Gastroesophageal sphincter (tissue), 4 donors: Measurements from ENCODE around the gene PLCB1. TPM values are rescaled to one million over a fixed set of nuclear protein-coding genes. Genes with fewer than 3 reads are reported as not detected.

Experiments
- ATAC-seq: fragments of 150-250 bp; one replicate; pipeline ENCODE4 v1.9.1; 2016; ENCODE audit warnings: mild to moderate bottlenecking, moderate library complexity
- H3K27ac ChIP-seq, 4 donors: fragments of 200-600 bp; sonication (generic) in 3 of 4; 1 replicate in 3 of 4; 2 replicates in 1 of 4; pipeline ENCODE4 v1.5.1; 2016 to 2019
- H3K27me3 ChIP-seq: fragments of 200-600 bp; sonication (generic); one replicate; pipeline ENCODE4 v1.5.1; 2019
- H3K36me3 ChIP-seq, 2 donors: fragments of 200-600 bp; sonication (generic); one replicate each; pipeline ENCODE4 v1.5.1; 2019; ENCODE audit warnings: control low read depth in 1 of 2
- H3K4me1 ChIP-seq, 3 donors: fragments of 200-600 bp; sonication (generic); 1 replicate in 2 of 3; 2 replicates in 1 of 3; pipeline ENCODE4 v1.5.1; 2016 to 2019; ENCODE audit warnings: control low read depth in 2 of 3
- H3K4me3 ChIP-seq, 2 donors: fragments of 200-600 bp; sonication (generic); one replicate each; pipeline ENCODE4 v1.5.1; 2019; ENCODE audit warnings: mild to moderate bottlenecking in 1 of 2, moderate library complexity in 1 of 2
- H3K9me3 ChIP-seq, 3 donors: fragments of 200-600 bp; sonication (generic); one replicate each; pipeline ENCODE4 v1.5.1; 2017 to 2019; ENCODE audit warnings: control low read depth in 2 of 3
- EP300 ChIP-seq: sonication (generic); formaldehyde crosslinking; IDR thresholded peaks from one replicate; pipeline ENCODE4 v1.6.1; 2017; ENCODE audit warnings: antibody characterized with exemption, mild to moderate bottlenecking
- POLR2A ChIP-seq, 2 donors: fragments of 450-650 bp; IDR thresholded peaks; one replicate each; pipeline ENCODE4 v1.6.1; 2017; ENCODE audit warnings: antibody characterized with exemption in 2 of 2, mild to moderate bottlenecking in 2 of 2, moderate library complexity in 1 of 2
- POLR2AphosphoS5 ChIP-seq: sonication (generic); formaldehyde crosslinking; IDR thresholded peaks from one replicate; pipeline ENCODE4 v1.6.1; 2017; ENCODE audit warnings: antibody characterized with exemption
- WGBS, 2 donors: methylation state at CpG; one replicate each; pipeline ENCODE4 v1.1.5; 2018; ENCODE audit warnings: low coverage in 1 of 2; 5-methylcytosine and 5-hydroxymethylcytosine counted together
- total RNA-seq, 4 donors: library from RNA; depleted of rRNA; stranded (reverse); fragments of >200 nt; gene quantifications; one replicate each; pipeline ENCODE4 v1.1.0, GENCODE V29; 2016
- TF ChIP-seq, protein P1 (sequence below), 4 experiments: fragments of 200-600 bp in 2 of 4; fragments of 450-650 bp in 2 of 4; sonication (generic) in 1 of 4; IDR thresholded peaks; one replicate each; pipeline ENCODE4 v1.5.1; 2017 to 2019; ENCODE audit warnings: antibody characterized with exemption in 4 of 4, mild to moderate bottlenecking in 2 of 4, moderate library complexity in 2 of 4

PLCB1 gene
- total RNA-seq, 4 donors from 2014 or later, result 60.8 to 104 (median 69.0) TPM

DNA sequence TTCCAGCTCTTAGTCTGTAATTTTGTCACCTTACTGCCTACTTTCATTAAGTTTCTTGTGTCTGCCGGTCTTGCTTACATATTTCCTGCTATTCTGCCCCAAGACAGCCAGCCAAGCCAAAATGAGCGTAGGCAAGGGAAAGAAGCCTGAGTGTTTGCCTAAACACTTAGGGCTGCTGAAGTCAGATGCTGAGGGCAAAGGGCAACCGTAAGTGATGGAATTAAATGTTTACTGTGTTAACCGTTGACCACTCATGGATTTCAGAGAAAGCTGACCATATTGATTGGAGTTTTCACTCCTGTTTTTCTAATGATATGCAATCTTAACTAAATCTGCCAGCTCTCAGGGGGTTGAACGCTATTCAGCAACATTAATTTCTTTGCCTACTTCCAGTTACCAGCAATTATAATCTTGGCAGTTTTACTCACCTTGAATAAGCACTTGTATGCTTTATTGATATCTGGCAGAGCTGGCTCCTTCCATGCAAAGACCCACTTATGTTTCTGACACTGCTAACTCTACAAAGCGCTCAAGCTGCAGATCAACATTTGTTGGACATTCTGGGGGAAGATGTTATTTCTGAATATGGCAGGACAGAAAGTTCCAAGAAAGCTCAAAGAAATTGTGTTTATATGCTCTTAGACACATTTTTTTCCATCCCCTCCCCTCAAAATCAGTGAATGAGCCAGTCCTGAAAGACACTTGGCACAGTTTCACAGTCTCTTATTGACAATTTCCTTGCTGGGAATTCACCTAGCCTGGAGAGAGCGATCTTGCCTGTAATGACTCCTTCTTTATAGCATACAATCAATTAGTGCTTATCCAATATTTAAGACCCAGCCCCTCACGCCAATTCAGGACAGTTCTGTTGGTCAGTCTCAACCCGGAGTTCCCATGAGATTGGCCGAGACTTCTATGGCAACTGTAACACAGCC, 183.8 kb downstream of the PLCB1 start:
- no peak for ATAC-seq
- TF ChIP-seq, protein P1, sequence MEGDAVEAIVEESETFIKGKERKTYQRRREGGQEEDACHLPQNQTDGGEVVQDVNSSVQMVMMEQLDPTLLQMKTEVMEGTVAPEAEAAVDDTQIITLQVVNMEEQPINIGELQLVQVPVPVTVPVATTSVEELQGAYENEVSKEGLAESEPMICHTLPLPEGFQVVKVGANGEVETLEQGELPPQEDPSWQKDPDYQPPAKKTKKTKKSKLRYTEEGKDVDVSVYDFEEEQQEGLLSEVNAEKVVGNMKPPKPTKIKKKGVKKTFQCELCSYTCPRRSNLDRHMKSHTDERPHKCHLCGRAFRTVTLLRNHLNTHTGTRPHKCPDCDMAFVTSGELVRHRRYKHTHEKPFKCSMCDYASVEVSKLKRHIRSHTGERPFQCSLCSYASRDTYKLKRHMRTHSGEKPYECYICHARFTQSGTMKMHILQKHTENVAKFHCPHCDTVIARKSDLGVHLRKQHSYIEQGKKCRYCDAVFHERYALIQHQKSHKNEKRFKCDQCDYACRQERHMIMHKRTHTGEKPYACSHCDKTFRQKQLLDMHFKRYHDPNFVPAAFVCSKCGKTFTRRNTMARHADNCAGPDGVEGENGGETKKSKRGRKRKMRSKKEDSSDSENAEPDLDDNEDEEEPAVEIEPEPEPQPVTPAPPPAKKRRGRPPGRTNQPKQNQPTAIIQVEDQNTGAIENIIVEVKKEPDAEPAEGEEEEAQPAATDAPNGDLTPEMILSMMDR (IDR thresholded peaks at IDR 0.05), result no peak
- TF ChIP-seq EP300 (no peak), POLR2AphosphoS5 (no peak), POLR2A (IDR thresholded peaks at IDR 0.05) (no peak)
- Histone ChIP-seq H3K4me3 (no peak overlapping the region), H3K4me1 (peaks cover 0 to 39% (median 2%) of the 10 kb centered on the region in 3 donors), H3K9me3 (no peaks in the 10 kb centered on the region), H3K36me3 (no peaks in the 10 kb centered on the region), H3K27ac (no peak overlapping the region), H3K27me3 (no peaks in the 10 kb centered on the region)
- WGBS, 2 donors, result 88 to 94% methylated on average over 8 to 10 of the region's 10 CpGs

DNA sequence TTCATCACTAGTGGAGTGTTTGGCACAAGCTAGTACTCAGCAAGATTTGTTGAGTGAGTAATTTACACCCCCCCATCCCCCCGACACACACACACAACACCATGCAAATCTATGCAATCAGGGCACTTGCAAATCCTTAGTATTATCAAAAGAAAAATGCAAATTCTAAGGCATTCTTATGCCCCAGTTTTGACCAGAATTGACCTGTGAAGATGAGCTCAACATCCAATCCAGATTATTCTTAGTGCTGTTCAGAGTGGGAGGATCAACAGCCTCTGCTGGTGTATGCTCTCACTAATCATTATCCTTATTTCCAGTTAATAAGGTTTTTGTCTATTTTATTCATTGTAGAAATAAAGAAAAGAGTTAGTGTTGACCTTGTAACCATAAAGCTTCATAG, 185.4 kb downstream of the PLCB1 start:
- ATAC-seq, result no peak
- Histone ChIP-seq H3K27ac (no peak overlapping the region), H3K27me3 (no peaks in the 10 kb centered on the region), H3K9me3 (no peaks in the 10 kb centered on the region), H3K4me1 (peaks cover 0 to 52% (median 4%) of the 10 kb centered on the region in 3 donors), H3K36me3 (no peaks in the 10 kb centered on the region), H3K4me3 (no peak overlapping the region)
- TF ChIP-seq POLR2A (IDR thresholded peaks at IDR 0.05), result no peak
- TF ChIP-seq POLR2AphosphoS5, result no peak
- TF ChIP-seq EP300, result no peak
- TF ChIP-seq, protein P1 (IDR thresholded peaks at IDR 0.05), result no peak
- WGBS, 2 donors, result 83% methylated on average over 1 of the region's 1 CpG; no CpG with 5 or more reads in 1 of the 2 donors

DNA sequence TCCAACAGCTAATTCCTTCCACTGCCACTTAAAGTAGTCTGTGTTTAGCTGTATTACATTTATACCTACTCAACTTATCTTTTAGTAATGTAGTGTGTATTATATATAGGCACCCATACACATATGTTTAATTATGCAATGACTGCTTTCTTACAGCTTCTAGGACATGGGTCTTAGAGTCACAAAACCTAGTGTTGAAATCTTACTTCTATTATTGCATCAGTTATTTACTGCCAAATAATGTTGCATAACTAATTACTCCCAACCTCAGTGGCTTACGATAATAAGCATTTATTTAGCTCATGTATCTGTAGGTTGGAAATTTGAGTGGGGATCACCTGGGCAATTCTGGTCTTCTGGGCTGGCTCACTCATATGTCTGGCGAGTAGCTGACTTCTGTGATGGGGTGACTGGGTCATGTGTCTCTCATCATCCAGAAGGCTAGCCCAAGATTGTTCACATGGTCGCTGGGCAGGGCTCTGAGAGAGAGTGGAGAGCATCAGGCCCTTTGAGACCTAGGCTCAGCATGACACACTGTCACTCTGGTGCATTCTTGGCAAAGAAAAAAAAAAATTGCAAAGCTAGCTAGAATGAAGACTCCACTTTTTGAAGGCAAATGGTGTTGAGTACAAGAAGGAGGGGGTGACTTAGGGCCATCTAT, 187.0 kb downstream of the PLCB1 start:
- no peak for ATAC-seq
- 67 to 70% methylated on average over 1 of the region's 3 CpGs for WGBS, 2 donors
- no peak for TF ChIP-seq POLR2AphosphoS5
- TF ChIP-seq, protein P1 (IDR thresholded peaks at IDR 0.05), result no peak
- TF ChIP-seq EP300, result no peak
- TF ChIP-seq POLR2A (IDR thresholded peaks at IDR 0.05), result no peak
- H3K4me1 ChIP-seq, result peaks cover 0 to 65% (median 4%) of the 10 kb centered on the region in 3 donors
- H3K4me3 ChIP-seq, result no peak overlapping the region
- H3K27me3 ChIP-seq, result no peaks in the 10 kb centered on the region
- H3K36me3 ChIP-seq, result no peaks in the 10 kb centered on the region
- H3K27ac ChIP-seq, result no peak overlapping the region
- H3K9me3 ChIP-seq, result no peaks in the 10 kb centered on the region

DNA sequence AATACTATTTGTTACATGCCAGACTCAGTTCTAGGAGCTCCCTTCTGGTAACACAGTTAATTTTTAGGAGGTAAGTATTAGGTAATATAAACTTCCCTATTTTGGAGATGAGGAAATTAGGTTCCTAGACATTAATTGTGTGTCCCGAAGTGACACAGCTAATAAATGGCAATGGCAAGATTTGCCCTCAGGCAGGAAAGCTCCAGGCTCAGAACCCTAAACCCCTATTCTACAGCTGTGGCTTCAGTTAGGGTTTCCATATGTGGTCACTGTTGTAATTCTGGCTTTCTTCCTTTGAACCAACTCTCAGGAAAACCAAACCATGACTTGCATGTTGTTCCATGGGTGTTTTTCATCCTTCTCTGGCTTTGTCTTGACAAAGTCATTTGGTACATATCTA, 188.2 kb downstream of the PLCB1 start:
- H3K36me3 ChIP-seq, result no peaks in the 10 kb centered on the region
- no peaks in the 10 kb centered on the region for H3K27me3 ChIP-seq
- 78 to 100% methylated on average over 1 of the region's 1 CpG for WGBS, 2 donors
- TF ChIP-seq POLR2AphosphoS5, result no peak
- TF ChIP-seq, protein P1 (IDR thresholded peaks at IDR 0.05), result no peak
- TF ChIP-seq POLR2A (IDR thresholded peaks at IDR 0.05), result no peak
- no peak for TF ChIP-seq EP300
- H3K9me3 ChIP-seq, result no peaks in the 10 kb centered on the region
- H3K27ac ChIP-seq, result no peak overlapping the region
- peaks cover 0 to 76% (median 4%) of the 10 kb centered on the region in 3 donors for H3K4me1 ChIP-seq
- ATAC-seq, result no peak
- H3K4me3 ChIP-seq, result no peak overlapping the region
